IPS-NIHi7 (cell line): ENCODE measurements around the gene ZNF587B.
"Not testable (repeated sequence)": the region's sequence is repeated elsewhere in the genome, so short reads cannot be mapped to it uniquely, and the experiment has no call there.

ENCODE experiments used
- DNase-seq: peaks from one replicate; pipeline ENCODE4 v3.0.0; 2012; ENCODE audit warnings: mixed read lengths; ENCODE audit errors: extremely low spot score

The ZNF587B gene

DNA sequence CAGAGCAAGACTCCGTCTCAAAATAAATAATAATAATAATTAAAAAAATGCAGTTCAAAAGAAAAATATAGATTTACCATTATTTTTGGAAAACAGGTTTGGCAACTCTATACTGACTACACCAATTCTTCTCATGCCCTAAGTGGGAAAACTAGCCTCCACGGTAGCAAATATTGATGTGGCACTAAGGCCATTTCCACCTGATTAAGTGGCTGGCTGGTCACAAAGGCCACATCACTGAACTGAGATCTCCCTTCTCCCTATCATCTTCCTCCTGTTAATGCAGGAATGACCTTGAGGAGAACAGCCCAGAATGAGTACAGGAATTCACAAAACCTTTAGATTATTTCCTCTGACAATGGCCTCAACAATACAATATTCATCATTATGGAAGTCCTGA is 40.1 kb downstream of the ZNF587B start:
- DNase-seq = no peak

GRCh38 chr19:57872450-57872849 is 42.4 kb downstream of the ZNF587B start:
- no peak for DNase-seq

- not testable (repeated sequence) for DNase-seq
Observed at GRCh38 chr19:57873883-57874799, 44.0 kb downstream of the ZNF587B start.

DNA sequence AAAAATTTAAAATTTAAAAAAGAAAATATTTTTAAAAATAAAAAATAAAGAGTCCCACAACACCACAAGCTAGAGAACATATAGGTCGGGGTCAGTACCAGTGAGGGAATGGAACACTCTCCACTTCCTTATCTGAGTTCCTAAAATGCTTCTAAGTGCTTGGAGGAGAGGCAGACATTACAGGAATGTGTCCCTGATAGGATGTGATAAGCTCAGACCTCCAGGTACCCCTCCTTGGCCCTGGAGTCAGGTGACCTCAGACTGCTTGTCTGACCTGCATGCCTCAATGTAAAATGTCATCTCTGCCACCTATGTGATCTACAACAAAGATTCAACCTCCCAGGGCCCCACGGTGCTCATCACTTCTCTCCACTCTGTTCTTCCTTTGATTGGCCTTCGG is 55.9 kb downstream of the ZNF587B start:
- DNase-seq = peak; percentile 12

- peak; percentile 25 for DNase-seq
Observed at GRCh38 chr19:57887195-57887941, 57.3 kb downstream of the ZNF587B start.

- no peak for DNase-seq
Observed at GRCh38 chr19:57888107-57888559, 58.0 kb downstream of the ZNF587B start.

GRCh38 chr19:57888560-57889231 is 58.6 kb downstream of the ZNF587B start, which contains the start of gene ZNF814:
Gene ZNF814 (minus strand): TSS chr19:57889037. CDS start chr19:57888802, 235 bp downstream.
- peak; percentile 86 for DNase-seq

GRCh38 chr19:57890706-57891105 is 60.6 kb downstream of the ZNF587B start:
- not testable (repeated sequence) for DNase-seq
